Liver (tissue), 9 donors: ENCODE measurements around the gene KLHL20. TPM values are rescaled to one million over a fixed set of nuclear protein-coding genes. Genes with fewer than 3 reads are reported as not detected.
"Not testable (repeated sequence)": the region's sequence is repeated elsewhere in the genome, so short reads cannot be mapped to it uniquely, and the experiment has no call there.

Experiments
- DNase-seq: peaks from one replicate; pipeline ENCODE4 v3.0.0-alpha.2; 2017; ENCODE audit warnings: low spot score
- H3K27ac ChIP-seq, 2 donors: one replicate each; pipeline ENCODE4 v1.7.0; 2013; ENCODE audit warnings: inconsistent platforms in 2 of 2, low read length in 2 of 2, control low read depth in 1 of 2, low read depth in 1 of 2, mild to moderate bottlenecking in 1 of 2
- H3K27me3 ChIP-seq, 4 donors: one replicate each; pipeline versions ENCODE4 v1.6.1 to v1.7.0; 2013; ENCODE audit warnings: low read length in 3 of 4, inconsistent platforms in 1 of 4, mild to moderate bottlenecking in 1 of 4, moderate library complexity in 1 of 4; ENCODE audit not compliant: control insufficient read depth in 4 of 4, insufficient read depth in 4 of 4
- H3K36me3 ChIP-seq, 4 donors: one replicate each; pipeline versions ENCODE4 v1.6.1 to v1.7.0; 2013; ENCODE audit warnings: low read length in 3 of 4, mild to moderate bottlenecking in 3 of 4, low read depth in 1 of 4, moderate library complexity in 1 of 4; ENCODE audit not compliant: control insufficient read depth in 4 of 4, insufficient read depth in 3 of 4
- H3K4me1 ChIP-seq, 4 donors: one replicate each; pipeline versions ENCODE4 v1.6.1 to v1.7.0; 2013; ENCODE audit warnings: low read length in 3 of 4, mild to moderate bottlenecking in 3 of 4, moderate library complexity in 1 of 4; ENCODE audit not compliant: control insufficient read depth in 4 of 4, insufficient read depth in 4 of 4
- H3K4me3 ChIP-seq, 3 donors: one replicate each; pipeline versions ENCODE4 v1.6.1 to v1.7.0; 2013; ENCODE audit warnings: low read length in 3 of 3, control low read depth in 1 of 3, low read depth in 1 of 3, mild to moderate bottlenecking in 1 of 3
- H3K9ac ChIP-seq, 2 donors: one replicate each; pipeline ENCODE4 v1.7.0; 2013; ENCODE audit warnings: low read length in 2 of 2, mild to moderate bottlenecking in 2 of 2, moderate library complexity in 2 of 2, control low read depth in 1 of 2, low read depth in 1 of 2
- H3K9me3 ChIP-seq, 4 donors: one replicate each; pipeline versions ENCODE4 v1.6.1 to v1.7.0; 2013; ENCODE audit warnings: low read length in 3 of 4; ENCODE audit not compliant: control insufficient read depth in 4 of 4
- ATF3 ChIP-seq: IDR thresholded peaks from 2 replicates; pipeline ENCODE4 v1.6.1; 2016; ENCODE audit warnings: antibody characterized with exemption
- EGR1 ChIP-seq, 2 donors: IDR thresholded peaks; 2 replicates each; pipeline ENCODE4 v1.6.1; 2016 to 2018; ENCODE audit warnings: antibody characterized with exemption in 2 of 2, low read depth in 2 of 2
- FOXA1 ChIP-seq: IDR thresholded peaks from 2 replicates; pipeline ENCODE4 v1.6.1; 2016; ENCODE audit warnings: antibody characterized with exemption
- FOXA2 ChIP-seq: IDR thresholded peaks from 2 replicates; pipeline ENCODE4 v1.6.1; 2016; ENCODE audit warnings: antibody characterized with exemption
- GABPA ChIP-seq, 2 donors: IDR thresholded peaks in 1 of 2; conservative IDR thresholded peaks in 1 of 2; 2 replicates each; pipeline ENCODE4 v1.6.1; 2016; ENCODE audit warnings: antibody characterized with exemption in 2 of 2, mild to moderate bottlenecking in 1 of 2, moderate library complexity in 1 of 2
- HNF4A ChIP-seq, 2 donors: conservative IDR thresholded peaks; 2 replicates each; pipeline ENCODE4 v1.6.1; 2016; ENCODE audit warnings: antibody characterized with exemption in 2 of 2, mild to moderate bottlenecking in 2 of 2
- HNF4G ChIP-seq: IDR thresholded peaks from 2 replicates; pipeline ENCODE4 v1.6.1; 2016; ENCODE audit warnings: antibody characterized with exemption
- JUND ChIP-seq, 2 donors: IDR thresholded peaks; 2 replicates each; pipeline ENCODE4 v1.6.1; 2016; ENCODE audit warnings: antibody characterized with exemption in 2 of 2
- MAX ChIP-seq: IDR thresholded peaks from 2 replicates; pipeline ENCODE4 v1.6.1; 2016; ENCODE audit warnings: antibody characterized with exemption
- NR2F2 ChIP-seq: IDR thresholded peaks from 2 replicates; pipeline ENCODE4 v1.6.1; 2016; ENCODE audit warnings: antibody characterized with exemption
- RAD21 ChIP-seq, 2 donors: IDR thresholded peaks; 2 replicates each; pipeline ENCODE4 v1.6.1; 2016; ENCODE audit warnings: antibody characterized with exemption in 2 of 2, mild to moderate bottlenecking in 2 of 2
- RXRA ChIP-seq, 2 donors: IDR thresholded peaks; 2 replicates each; pipeline ENCODE4 v1.6.1; 2017 to 2018; ENCODE audit warnings: antibody characterized with exemption in 2 of 2, mild to moderate bottlenecking in 1 of 2
- SP1 ChIP-seq: IDR thresholded peaks from 2 replicates; pipeline ENCODE4 v1.6.1; 2018; ENCODE audit warnings: antibody characterized with exemption, mild to moderate bottlenecking
- TAF1 ChIP-seq: conservative IDR thresholded peaks from 2 replicates; pipeline ENCODE4 v1.6.1; 2016; ENCODE audit warnings: antibody characterized with exemption, mild to moderate bottlenecking
- YY1 ChIP-seq: IDR thresholded peaks from 2 replicates; pipeline ENCODE4 v1.6.1; 2016; ENCODE audit warnings: antibody characterized with exemption, mild to moderate bottlenecking
- WGBS: extraction: QIAGEN DNeasy Blood & Tissue Kit; methylation state at CpG from one replicate; pipeline ENCODE4 v1.1.7; 2013; 5-methylcytosine and 5-hydroxymethylcytosine counted together
- polyA plus RNA-seq, 2 donors: library from polyadenylated mRNA; stranded (reverse) in 1 of 2; unstranded in 1 of 2; fragments of 200-250 nt in 1 of 2; fragments of >200 nt in 1 of 2; fragmentation: Nextera tagmentation in 1 of 2; extraction: Ambion mirVana in 1 of 2; gene quantifications; one replicate each; pipeline versions ENCODE4 v1.2.1 to v1.2.3, GENCODE V29; 2013 to 2015
- total RNA-seq, 2 donors: library from RNA; depleted of rRNA; stranded (reverse); fragments of >200 nt; gene quantifications; one replicate each; pipeline ENCODE4 v1.2.3, GENCODE V29; 2014
- TF ChIP-seq, protein P1 (sequence below): IDR thresholded peaks from 2 replicates; pipeline ENCODE4 v1.6.1; 2016; ENCODE audit warnings: antibody characterized with exemption
- TF ChIP-seq, protein P2 (sequence below): fragments of 150-350 bp; IDR thresholded peaks from 2 replicates; pipeline ENCODE4 v1.5.1; 2017; ENCODE audit warnings: improper control_type of control experiment, low read depth, low read length; ENCODE audit not compliant: missing input control
- TF ChIP-seq, protein P3 (sequence below): IDR thresholded peaks from 2 replicates; pipeline ENCODE4 v1.6.1; 2016; ENCODE audit warnings: antibody characterized with exemption, mild to moderate bottlenecking
- donor health status: healthy.
- donor health status: healthy.
- donor health status: healthy.
- donor health status: healthy.
- donor health status: healthy.

The KLHL20 gene
- total and polyA plus RNA-seq, 4 donors, result 5.2 to 25.9 (median 9.5) TPM

DNA sequence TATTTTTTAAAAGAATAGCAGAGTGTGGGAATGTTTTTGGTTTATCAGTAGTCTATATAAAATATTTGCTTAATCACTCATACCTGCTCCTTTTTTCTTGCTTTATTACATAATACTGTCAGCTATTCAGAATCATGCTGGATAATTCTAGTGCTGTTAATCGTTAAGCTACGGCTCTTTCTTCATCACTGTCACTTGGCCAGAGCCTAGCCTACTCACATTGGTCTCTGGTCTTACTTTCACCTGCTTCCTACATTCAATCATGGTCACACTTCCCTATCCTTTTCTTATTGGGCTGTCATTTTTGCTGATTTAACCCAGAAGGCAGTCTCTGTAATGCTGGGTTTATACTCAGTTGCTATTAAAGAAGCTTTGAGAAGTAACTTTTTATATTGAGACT, 2.5 kb downstream of the KLHL20 start:
- H3K9me3 ChIP-seq, result no peaks in the 10 kb centered on the region
- no peak for DNase-seq
- TF ChIP-seq, protein P1, sequence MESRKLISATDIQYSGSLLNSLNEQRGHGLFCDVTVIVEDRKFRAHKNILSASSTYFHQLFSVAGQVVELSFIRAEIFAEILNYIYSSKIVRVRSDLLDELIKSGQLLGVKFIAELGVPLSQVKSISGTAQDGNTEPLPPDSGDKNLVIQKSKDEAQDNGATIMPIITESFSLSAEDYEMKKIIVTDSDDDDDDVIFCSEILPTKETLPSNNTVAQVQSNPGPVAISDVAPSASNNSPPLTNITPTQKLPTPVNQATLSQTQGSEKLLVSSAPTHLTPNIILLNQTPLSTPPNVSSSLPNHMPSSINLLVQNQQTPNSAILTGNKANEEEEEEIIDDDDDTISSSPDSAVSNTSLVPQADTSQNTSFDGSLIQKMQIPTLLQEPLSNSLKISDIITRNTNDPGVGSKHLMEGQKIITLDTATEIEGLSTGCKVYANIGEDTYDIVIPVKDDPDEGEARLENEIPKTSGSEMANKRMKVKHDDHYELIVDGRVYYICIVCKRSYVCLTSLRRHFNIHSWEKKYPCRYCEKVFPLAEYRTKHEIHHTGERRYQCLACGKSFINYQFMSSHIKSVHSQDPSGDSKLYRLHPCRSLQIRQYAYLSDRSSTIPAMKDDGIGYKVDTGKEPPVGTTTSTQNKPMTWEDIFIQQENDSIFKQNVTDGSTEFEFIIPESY, result peak; percentile 36
- TF ChIP-seq EGR1 (IDR thresholded peaks at IDR 0.05; ENCODE audit: low read depth in 2 of 2) (no peak), RAD21 (IDR thresholded peaks at IDR 0.05) (peak; percentile 47 to 59), HNF4A (conservative IDR thresholded peaks at IDR 0.05) (peak; percentile 46 to 59), SP1 (peak; percentile 30), MAX (peak; percentile 33), NR2F2 (no peak), ATF3 (peak; percentile 58), FOXA1 (no peak), YY1 (peak; percentile 64), HNF4G (peak; percentile 10), FOXA2 (no peak), TAF1 (no peak), RXRA (IDR thresholded peaks at IDR 0.05) (peak; percentile 25 to 63), GABPA (IDR thresholded peaks at IDR 0.05 in 1 of 2, conservative IDR thresholded peaks at IDR 0.05 in 1 of 2) (peak; percentile 35 to 73), JUND (IDR thresholded peaks at IDR 0.05) (peak in 1 of 2 donors; percentile 24)
- TF ChIP-seq, protein P2, sequence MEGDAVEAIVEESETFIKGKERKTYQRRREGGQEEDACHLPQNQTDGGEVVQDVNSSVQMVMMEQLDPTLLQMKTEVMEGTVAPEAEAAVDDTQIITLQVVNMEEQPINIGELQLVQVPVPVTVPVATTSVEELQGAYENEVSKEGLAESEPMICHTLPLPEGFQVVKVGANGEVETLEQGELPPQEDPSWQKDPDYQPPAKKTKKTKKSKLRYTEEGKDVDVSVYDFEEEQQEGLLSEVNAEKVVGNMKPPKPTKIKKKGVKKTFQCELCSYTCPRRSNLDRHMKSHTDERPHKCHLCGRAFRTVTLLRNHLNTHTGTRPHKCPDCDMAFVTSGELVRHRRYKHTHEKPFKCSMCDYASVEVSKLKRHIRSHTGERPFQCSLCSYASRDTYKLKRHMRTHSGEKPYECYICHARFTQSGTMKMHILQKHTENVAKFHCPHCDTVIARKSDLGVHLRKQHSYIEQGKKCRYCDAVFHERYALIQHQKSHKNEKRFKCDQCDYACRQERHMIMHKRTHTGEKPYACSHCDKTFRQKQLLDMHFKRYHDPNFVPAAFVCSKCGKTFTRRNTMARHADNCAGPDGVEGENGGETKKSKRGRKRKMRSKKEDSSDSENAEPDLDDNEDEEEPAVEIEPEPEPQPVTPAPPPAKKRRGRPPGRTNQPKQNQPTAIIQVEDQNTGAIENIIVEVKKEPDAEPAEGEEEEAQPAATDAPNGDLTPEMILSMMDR, result no peak
- TF ChIP-seq, protein P3, sequence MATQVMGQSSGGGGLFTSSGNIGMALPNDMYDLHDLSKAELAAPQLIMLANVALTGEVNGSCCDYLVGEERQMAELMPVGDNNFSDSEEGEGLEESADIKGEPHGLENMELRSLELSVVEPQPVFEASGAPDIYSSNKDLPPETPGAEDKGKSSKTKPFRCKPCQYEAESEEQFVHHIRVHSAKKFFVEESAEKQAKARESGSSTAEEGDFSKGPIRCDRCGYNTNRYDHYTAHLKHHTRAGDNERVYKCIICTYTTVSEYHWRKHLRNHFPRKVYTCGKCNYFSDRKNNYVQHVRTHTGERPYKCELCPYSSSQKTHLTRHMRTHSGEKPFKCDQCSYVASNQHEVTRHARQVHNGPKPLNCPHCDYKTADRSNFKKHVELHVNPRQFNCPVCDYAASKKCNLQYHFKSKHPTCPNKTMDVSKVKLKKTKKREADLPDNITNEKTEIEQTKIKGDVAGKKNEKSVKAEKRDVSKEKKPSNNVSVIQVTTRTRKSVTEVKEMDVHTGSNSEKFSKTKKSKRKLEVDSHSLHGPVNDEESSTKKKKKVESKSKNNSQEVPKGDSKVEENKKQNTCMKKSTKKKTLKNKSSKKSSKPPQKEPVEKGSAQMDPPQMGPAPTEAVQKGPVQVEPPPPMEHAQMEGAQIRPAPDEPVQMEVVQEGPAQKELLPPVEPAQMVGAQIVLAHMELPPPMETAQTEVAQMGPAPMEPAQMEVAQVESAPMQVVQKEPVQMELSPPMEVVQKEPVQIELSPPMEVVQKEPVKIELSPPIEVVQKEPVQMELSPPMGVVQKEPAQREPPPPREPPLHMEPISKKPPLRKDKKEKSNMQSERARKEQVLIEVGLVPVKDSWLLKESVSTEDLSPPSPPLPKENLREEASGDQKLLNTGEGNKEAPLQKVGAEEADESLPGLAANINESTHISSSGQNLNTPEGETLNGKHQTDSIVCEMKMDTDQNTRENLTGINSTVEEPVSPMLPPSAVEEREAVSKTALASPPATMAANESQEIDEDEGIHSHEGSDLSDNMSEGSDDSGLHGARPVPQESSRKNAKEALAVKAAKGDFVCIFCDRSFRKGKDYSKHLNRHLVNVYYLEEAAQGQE, result peak; percentile 17
- WGBS, result 34% methylated on average over 2 of the region's 2 CpGs
- H3K36me3 ChIP-seq, result peaks cover 0 to 4% (median 2%) of the 10 kb centered on the region in 4 donors
- no peak overlapping the region for H3K9ac ChIP-seq
- no peak overlapping the region for H3K27ac ChIP-seq
- no peaks in the 10 kb centered on the region for H3K27me3 ChIP-seq
- H3K4me1 ChIP-seq, result peaks cover 5 to 19% (median 14%) of the 10 kb centered on the region in 4 donors
- no peak overlapping the region for H3K4me3 ChIP-seq

DNA sequence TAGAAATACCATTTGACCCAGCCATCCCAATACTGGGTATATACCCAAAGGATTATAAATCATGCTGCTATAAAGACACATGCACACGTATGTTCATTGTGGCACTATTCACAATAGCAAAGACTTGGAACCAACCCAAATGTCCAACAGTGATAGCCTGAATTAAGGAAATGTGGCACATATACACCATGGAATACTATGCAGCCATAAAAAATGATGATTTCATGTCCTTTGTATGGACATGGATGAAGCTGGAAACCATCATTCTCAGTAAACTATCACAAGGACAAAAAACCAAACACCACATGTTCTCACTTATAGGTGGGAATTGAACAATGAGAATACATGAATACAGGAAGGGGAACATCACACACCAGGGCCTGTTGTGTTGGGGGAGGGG, 16.6 kb downstream of the KLHL20 start:
- 94% methylated on average over 1 of the region's 1 CpG for WGBS
- not testable (repeated sequence) for H3K27me3 ChIP-seq, H3K9me3 ChIP-seq, H3K27ac ChIP-seq, H3K9ac ChIP-seq, DNase-seq, H3K36me3 ChIP-seq, H3K4me3 ChIP-seq
- H3K4me1 ChIP-seq, result peaks cover 3 to 23% (median 16%) of the 10 kb centered on the region in 4 donors
